Caco-2 (cell line): ENCODE measurements around the gene RGS6. TPM values are rescaled to one million over a fixed set of nuclear protein-coding genes. Genes with fewer than 3 reads are reported as not detected.

Experiments
- BruUV-seq: library from RNA; stranded (reverse); fragments of 400-500 nt; replicated peaks from 2 replicates; lab custom pipeline; 2021; lab: Mats Ljungman, UMichigan
- CTCF ChIA-PET: fragments of 300-600 bp; sonication (Branson Sonifier 250); formaldehyde crosslinking; loops from one replicate; lab custom pipeline; 2022; ENCODE audit warnings: antibody characterized with exemption; lab: Charles Lee
- POLR2A ChIA-PET: fragments of 300-600 bp; sonication (Branson Sonifier 250); formaldehyde crosslinking; loops from one replicate; lab custom pipeline; 2022; ENCODE audit warnings: antibody characterized with exemption; lab: Charles Lee
- DNase-seq, 2 experiments: peaks; one replicate each; pipeline versions ENCODE4 v3.0.0 to v3.0.0-alpha.2; 2020 to 2022
- H3K27me3 ChIP-seq: replicated peaks from 2 replicates; pipeline ENCODE4 v1.6.0; 2011; ENCODE audit warnings: low read length; ENCODE audit not compliant: control insufficient read depth, insufficient read depth
- H3K36me3 ChIP-seq: 2 replicates; pipeline ENCODE4 v1.5.1; 2011; ENCODE audit warnings: low read length; ENCODE audit not compliant: control insufficient read depth, insufficient read depth
- H3K4me1 ChIP-seq: fragments of 250-450 bp; sonication (Bioruptor Pico); 2 replicates; pipeline ENCODE4 v1.5.1; 2020; ENCODE audit warnings: mild to moderate bottlenecking
- H3K4me3 ChIP-seq: 2 replicates; pipeline ENCODE4 v1.5.1; 2011; ENCODE audit warnings: low read depth, mild to moderate bottlenecking, control low read depth, low read length
- H3K9me3 ChIP-seq: fragments of 250-450 bp; sonication (Bioruptor Pico); 2 replicates; pipeline ENCODE4 v1.5.1; 2020; ENCODE audit warnings: mild to moderate bottlenecking, moderate library complexity
- H3K27ac Mint-ChIP-seq: one replicate; pipeline ENCODE4 v1.8.0; 2022; ENCODE audit warnings: mixed read lengths; ENCODE audit not compliant: unreplicated experiment
- H3K27me3 Mint-ChIP-seq: one replicate; pipeline ENCODE4 v1.8.0; 2022; ENCODE audit warnings: mixed read lengths; ENCODE audit not compliant: insufficient read depth, unreplicated experiment
- H3K36me3 Mint-ChIP-seq: one replicate; pipeline ENCODE4 v1.8.0; 2022; ENCODE audit warnings: mild to moderate bottlenecking, mixed read lengths; ENCODE audit not compliant: insufficient read depth, unreplicated experiment
- H3K4me1 Mint-ChIP-seq: one replicate; pipeline ENCODE4 v1.8.0; 2022; ENCODE audit warnings: low read depth, mixed read lengths; ENCODE audit not compliant: unreplicated experiment
- H3K4me3 Mint-ChIP-seq: one replicate; pipeline ENCODE4 v1.8.0; 2022; ENCODE audit warnings: mild to moderate bottlenecking, moderate library complexity, mixed read lengths; ENCODE audit not compliant: unreplicated experiment
- H3K9me3 Mint-ChIP-seq: one replicate; pipeline ENCODE4 v1.8.0; 2022; ENCODE audit warnings: mixed read lengths; ENCODE audit not compliant: unreplicated experiment
- intact Hi-C: fragments of 100-400 bp; cut with micrococcal nuclease; formaldehyde crosslinking; loops from one replicate; pipeline ENCODE4 v1.10.0; 2022; ENCODE audit not compliant: unreplicated experiment
- total RNA-seq: library from RNA; stranded (reverse); gene quantifications from 2 replicates; pipeline ENCODE4 v1.2.3, GENCODE V29; 2022
- TF ChIP-seq, protein P1 (sequence below), 2 experiments: fragments of 200-600 bp in 1 of 2; IDR thresholded peaks; 1 replicate in 1 of 2; 2 replicates in 1 of 2; pipeline versions ENCODE4 v1.5.1 to v1.8.0; 2011 to 2022; ENCODE audit warnings: antibody characterized with exemption in 1 of 2, control low read depth in 1 of 2, inconsistent platforms in 1 of 2, low read depth in 1 of 2, low read length in 1 of 2, mild to moderate bottlenecking in 1 of 2, moderate library complexity in 1 of 2; ENCODE audit not compliant: insufficient read depth in 1 of 2, severe bottlenecking in 1 of 2, unreplicated experiment in 1 of 2

RGS6 gene
- total RNA-seq, 1 experiment from 2014 or later, result not detected

- BruUV-seq, result no TSS peak
- POLR2A ChIA-PET, result no interaction called here
- no peak for DNase-seq
- Histone ChIP-seq H3K4me3 (no peak overlapping the region), H3K27me3 (no peaks in the 10 kb centered on the region; the same call in none of the 2 replicates), H3K9me3 (no peaks in the 10 kb centered on the region), H3K36me3 (no peaks in the 10 kb centered on the region), H3K4me1 (no peaks in the 10 kb centered on the region)
- TF ChIP-seq, protein P1, sequence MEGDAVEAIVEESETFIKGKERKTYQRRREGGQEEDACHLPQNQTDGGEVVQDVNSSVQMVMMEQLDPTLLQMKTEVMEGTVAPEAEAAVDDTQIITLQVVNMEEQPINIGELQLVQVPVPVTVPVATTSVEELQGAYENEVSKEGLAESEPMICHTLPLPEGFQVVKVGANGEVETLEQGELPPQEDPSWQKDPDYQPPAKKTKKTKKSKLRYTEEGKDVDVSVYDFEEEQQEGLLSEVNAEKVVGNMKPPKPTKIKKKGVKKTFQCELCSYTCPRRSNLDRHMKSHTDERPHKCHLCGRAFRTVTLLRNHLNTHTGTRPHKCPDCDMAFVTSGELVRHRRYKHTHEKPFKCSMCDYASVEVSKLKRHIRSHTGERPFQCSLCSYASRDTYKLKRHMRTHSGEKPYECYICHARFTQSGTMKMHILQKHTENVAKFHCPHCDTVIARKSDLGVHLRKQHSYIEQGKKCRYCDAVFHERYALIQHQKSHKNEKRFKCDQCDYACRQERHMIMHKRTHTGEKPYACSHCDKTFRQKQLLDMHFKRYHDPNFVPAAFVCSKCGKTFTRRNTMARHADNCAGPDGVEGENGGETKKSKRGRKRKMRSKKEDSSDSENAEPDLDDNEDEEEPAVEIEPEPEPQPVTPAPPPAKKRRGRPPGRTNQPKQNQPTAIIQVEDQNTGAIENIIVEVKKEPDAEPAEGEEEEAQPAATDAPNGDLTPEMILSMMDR (IDR thresholded peaks at IDR 0.05; ENCODE audit: insufficient read depth in 1 of 2, low read depth in 1 of 2, low read length in 1 of 2, severe bottlenecking in 1 of 2, unreplicated experiment in 1 of 2), result no peak
- Mint-ChIP-seq H3K27ac (no peak overlapping the region), H3K27me3 (peaks cover 45% of the 10 kb centered on the region), H3K9me3 (no peaks in the 10 kb centered on the region), H3K4me1 (no peaks in the 10 kb centered on the region), H3K4me3 (no peak overlapping the region), H3K36me3 (no peaks in the 10 kb centered on the region)
- intact Hi-C loops, result no loop called here
- CTCF ChIA-PET, result interaction anchor here (0.5 kb wide), 1 partner anchor 342 kb away, joined by 7 read pairs; no protein-coding TSS in a partner anchor
These were observed 627.5 kb downstream of the RGS6 start for GRCh38 chr14:72559669-72560255.

DNA sequence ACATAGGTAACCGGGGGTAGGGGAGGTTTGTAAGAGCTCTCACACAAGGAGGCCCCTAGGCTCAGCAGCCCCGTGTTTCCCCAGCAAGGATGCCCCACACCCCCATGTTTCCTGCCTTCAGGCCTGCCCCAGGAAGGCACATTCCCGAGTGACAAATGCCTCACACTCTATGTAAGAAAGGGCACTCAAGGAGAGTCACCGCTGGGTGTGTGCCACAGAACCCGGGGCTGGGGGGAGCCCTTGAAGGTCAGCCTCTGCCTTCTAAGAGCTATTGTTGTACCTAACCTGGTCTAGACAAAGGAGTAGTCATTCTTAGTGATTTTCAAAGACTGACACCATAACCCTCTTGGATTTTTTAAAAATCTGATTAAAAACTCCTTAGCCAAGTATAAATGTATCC is 628.1 kb downstream of the RGS6 start:
- BruUV-seq, result no TSS peak
- Mint-ChIP-seq H3K27me3 (peaks cover 45% of the 10 kb centered on the region), H3K27ac (no peak overlapping the region), H3K4me1 (no peaks in the 10 kb centered on the region), H3K4me3 (no peak overlapping the region), H3K9me3 (no peaks in the 10 kb centered on the region), H3K36me3 (no peaks in the 10 kb centered on the region)
- POLR2A ChIA-PET, result no interaction called here
- TF ChIP-seq, protein P1 (IDR thresholded peaks at IDR 0.05; ENCODE audit: insufficient read depth in 1 of 2, low read depth in 1 of 2, low read length in 1 of 2, severe bottlenecking in 1 of 2, unreplicated experiment in 1 of 2), result no peak
- Histone ChIP-seq H3K9me3 (no peaks in the 10 kb centered on the region), H3K27me3 (no peaks in the 10 kb centered on the region; the same call in none of the 2 replicates), H3K4me3 (no peak overlapping the region), H3K4me1 (no peaks in the 10 kb centered on the region), H3K36me3 (no peaks in the 10 kb centered on the region)
- DNase-seq, result no peak
- CTCF ChIA-PET, result no interaction called here
- intact Hi-C loops, result no loop called here

- no peak overlapping the region for H3K27ac Mint-ChIP-seq
- ChIA-PET POLR2A (no interaction called here), CTCF (no interaction called here)
- Histone ChIP-seq H3K4me3 (no peak overlapping the region), H3K9me3 (no peaks in the 10 kb centered on the region), H3K4me1 (no peaks in the 10 kb centered on the region), H3K27me3 (no peaks in the 10 kb centered on the region; the same call in none of the 2 replicates), H3K36me3 (no peaks in the 10 kb centered on the region)
- H3K27me3 Mint-ChIP-seq, result peaks cover 41% of the 10 kb centered on the region
- H3K36me3 Mint-ChIP-seq, result no peaks in the 10 kb centered on the region
- intact Hi-C loops, result no loop called here
- H3K9me3 Mint-ChIP-seq, result no peaks in the 10 kb centered on the region
- TF ChIP-seq, protein P1 (IDR thresholded peaks at IDR 0.05; ENCODE audit: insufficient read depth in 1 of 2, low read depth in 1 of 2, low read length in 1 of 2, severe bottlenecking in 1 of 2, unreplicated experiment in 1 of 2), result no peak
- no peak overlapping the region for H3K4me3 Mint-ChIP-seq
- no peak for DNase-seq
- no peaks in the 10 kb centered on the region for H3K4me1 Mint-ChIP-seq
- no TSS peak for BruUV-seq
These were observed 628.8 kb downstream of the RGS6 start for GRCh38 chr14:72560889-72561493.
